ENCODE measurements around the gene CFL2. TPM values are rescaled to one million over a fixed set of nuclear protein-coding genes. Genes with fewer than 3 reads are reported as not detected.

The CFL2 gene
- total RNA-seq, 2 donors from 2014 or later, result 13.7 to 16.5 TPM

- Mint-ChIP-seq H3K27me3 (ENCODE audit: insufficient read depth) (peaks cover 8% of the 10 kb centered on the region), H3K4me3 (no peak overlapping the region), H3K9me3 (no peaks in the 10 kb centered on the region), H3K27ac (no peak overlapping the region), H3K4me1 (peaks cover 9% of the 10 kb centered on the region), H3K36me3 (ENCODE audit: low read depth) (peaks cover 5% of the 10 kb centered on the region)
- no peaks in the 10 kb centered on the region for H3K4me1 ChIP-seq (ENCODE audit: control insufficient read depth, insufficient read depth, low read length)
- H3K36me3 ChIP-seq (ENCODE audit: control insufficient read depth, insufficient read depth, low read length), result peaks cover 16% of the 10 kb centered on the region
- H3K4me3 ChIP-seq (ENCODE audit: low read length), result no peak overlapping the region
- TF ChIP-seq CTCF (conservative IDR thresholded peaks at IDR 0.05), result no peak
- H3K9ac ChIP-seq (ENCODE audit: extremely low read depth, low read length, poor library complexity, severe bottlenecking), result no peak overlapping the region
- DNase-seq, result no peak
- WGBS, 2 experiments (ENCODE audit: insufficient coverage in 1 of 2, insufficient read length in 1 of 2), result 96 to 100% methylated on average over 3 to 4 of the region's 4 CpGs
- H3K27me3 ChIP-seq (ENCODE audit: control insufficient read depth, insufficient read depth, low read length, poor library complexity, severe bottlenecking), result peaks cover 9% of the 10 kb centered on the region
- no peak overlapping the region for H3K27ac ChIP-seq (ENCODE audit: low read depth, low read length)
- no peaks in the 10 kb centered on the region for H3K9me3 ChIP-seq (ENCODE audit: control insufficient read depth, low read length)
Observed at GRCh38 chr14:34711796-34712712, 2.3 kb downstream of the CFL2 start.

- no peaks in the 10 kb centered on the region for H3K9me3 ChIP-seq (ENCODE audit: control insufficient read depth, low read length)
- no peak for TF ChIP-seq CTCF (conservative IDR thresholded peaks at IDR 0.05)
- H3K36me3 ChIP-seq (ENCODE audit: control insufficient read depth, insufficient read depth, low read length), result peaks cover 16% of the 10 kb centered on the region
- DNase-seq, result no peak
- Mint-ChIP-seq H3K36me3 (ENCODE audit: low read depth) (peaks cover 5% of the 10 kb centered on the region), H3K4me3 (no peak overlapping the region), H3K4me1 (peaks cover 9% of the 10 kb centered on the region), H3K9me3 (no peaks in the 10 kb centered on the region), H3K27ac (no peak overlapping the region), H3K27me3 (ENCODE audit: insufficient read depth) (peaks cover 8% of the 10 kb centered on the region)
- H3K4me1 ChIP-seq (ENCODE audit: control insufficient read depth, insufficient read depth, low read length), result no peaks in the 10 kb centered on the region
- no peak overlapping the region for H3K4me3 ChIP-seq (ENCODE audit: low read length)
- 94 to 100% methylated on average over 2 to 3 of the region's 3 CpGs for WGBS, 2 experiments (ENCODE audit: insufficient coverage in 1 of 2, insufficient read length in 1 of 2)
- H3K9ac ChIP-seq (ENCODE audit: extremely low read depth, low read length, poor library complexity, severe bottlenecking), result no peak overlapping the region
- H3K27me3 ChIP-seq (ENCODE audit: control insufficient read depth, insufficient read depth, low read length, poor library complexity, severe bottlenecking), result peaks cover 9% of the 10 kb centered on the region
- H3K27ac ChIP-seq (ENCODE audit: low read depth, low read length), result no peak overlapping the region
Observed at GRCh38 chr14:34711169-34711568, 3.2 kb downstream of the CFL2 start.

- H3K9me3 Mint-ChIP-seq, result no peaks in the 10 kb centered on the region
- Histone ChIP-seq H3K4me1 (ENCODE audit: control insufficient read depth, insufficient read depth, low read length) (no peaks in the 10 kb centered on the region), H3K9me3 (ENCODE audit: control insufficient read depth, low read length) (no peaks in the 10 kb centered on the region), H3K4me3 (ENCODE audit: low read length) (no peak overlapping the region), H3K27ac (ENCODE audit: low read depth, low read length) (no peak overlapping the region), H3K9ac (ENCODE audit: extremely low read depth, low read length, poor library complexity, severe bottlenecking) (no peak overlapping the region), H3K36me3 (ENCODE audit: control insufficient read depth, insufficient read depth, low read length) (peaks cover 16% of the 10 kb centered on the region), H3K27me3 (ENCODE audit: control insufficient read depth, insufficient read depth, low read length, poor library complexity, severe bottlenecking) (peaks cover 9% of the 10 kb centered on the region)
- WGBS, 2 experiments (ENCODE audit: insufficient coverage in 1 of 2, insufficient read length in 1 of 2), result 98 to 100% methylated on average over 2 of the region's 2 CpGs
- H3K4me1 Mint-ChIP-seq, result peaks cover 9% of the 10 kb centered on the region
- H3K4me3 Mint-ChIP-seq, result no peak overlapping the region
- no peak for DNase-seq
- peaks cover 5% of the 10 kb centered on the region for H3K27me3 Mint-ChIP-seq (ENCODE audit: insufficient read depth)
- TF ChIP-seq CTCF (conservative IDR thresholded peaks at IDR 0.05), result no peak
- H3K36me3 Mint-ChIP-seq (ENCODE audit: low read depth), result peaks cover 5% of the 10 kb centered on the region
- H3K27ac Mint-ChIP-seq, result no peak overlapping the region
Observed at GRCh38 chr14:34710744-34711143, 3.6 kb downstream of the CFL2 start.
